Dedifferentiated amniotic fluid mesenchymal stem cell (primary cell): Measurements from ENCODE around the gene FOXI1.

Source experiments
- DNase-seq: peaks from one replicate; pipeline ENCODE4 v3.0.0-alpha.2; 2016; ENCODE audit errors: extremely low spot score

FOXI1 gene

GRCh38 chr5:170105642-170106611 is at the start of gene FOXI1:
Gene FOXI1 (plus strand): TSS chr5:170105897. CDS start chr5:170105958, 61 bp downstream.
- DNase-seq, result no peak

- no peak for DNase-seq
These were observed 49.0 kb upstream of the FOXI1 start for GRCh38 chr5:170056561-170057267.

GRCh38 chr5:170057311-170057710 is 48.4 kb upstream of the FOXI1 start:
- DNase-seq, result no peak

GRCh38 chr5:170059221-170059620 is 46.5 kb upstream of the FOXI1 start:
- no peak for DNase-seq

- DNase-seq, result no peak
These were observed 38.5 kb upstream of the FOXI1 start for GRCh38 chr5:170067152-170067551.

- no peak for DNase-seq
These were observed 38.0 kb upstream of the FOXI1 start for GRCh38 chr5:170067574-170068170.

- no peak for DNase-seq
These were observed 36.2 kb upstream of the FOXI1 start for GRCh38 chr5:170069512-170069911.

GRCh38 chr5:170070556-170071412 is 34.9 kb upstream of the FOXI1 start:
- no peak for DNase-seq

- DNase-seq, result no peak
These were observed 33.9 kb upstream of the FOXI1 start for GRCh38 chr5:170071748-170072147.

- DNase-seq, result no peak
These were observed 30.0 kb upstream of the FOXI1 start for GRCh38 chr5:170075696-170076095.

GRCh38 chr5:170076211-170076610 is 29.5 kb upstream of the FOXI1 start:
- no peak for DNase-seq

GRCh38 chr5:170076739-170077138 is 29.0 kb upstream of the FOXI1 start:
- DNase-seq, result no peak

GRCh38 chr5:170077526-170077925 is 28.2 kb upstream of the FOXI1 start:
- DNase-seq, result no peak

GRCh38 chr5:170078458-170078857 is 27.2 kb upstream of the FOXI1 start:
- no peak for DNase-seq

GRCh38 chr5:170078931-170079330 is 26.8 kb upstream of the FOXI1 start:
- DNase-seq, result no peak

- DNase-seq, result no peak
These were observed 25.5 kb upstream of the FOXI1 start for GRCh38 chr5:170080217-170080616.

GRCh38 chr5:170080786-170081445 is 24.8 kb upstream of the FOXI1 start:
- no peak for DNase-seq

GRCh38 chr5:170081616-170082015 is 24.1 kb upstream of the FOXI1 start:
- DNase-seq, result no peak

GRCh38 chr5:170082701-170083100 is 23.0 kb upstream of the FOXI1 start:
- no peak for DNase-seq

GRCh38 chr5:170087168-170087817 is 18.4 kb upstream of the FOXI1 start:
- no peak for DNase-seq
